ENCODE measurements around the gene DCTPP1. TPM values are rescaled to one million over a fixed set of nuclear protein-coding genes. Genes with fewer than 3 reads are reported as not detected.

The DCTPP1 gene
- total and polyA plus RNA-seq, 9 of the 15 experiments (the other 6 are each of a cell fraction or from before 2014, with no cell fraction given): 45.0 to 132 (median 80.6) TPM

DNA sequence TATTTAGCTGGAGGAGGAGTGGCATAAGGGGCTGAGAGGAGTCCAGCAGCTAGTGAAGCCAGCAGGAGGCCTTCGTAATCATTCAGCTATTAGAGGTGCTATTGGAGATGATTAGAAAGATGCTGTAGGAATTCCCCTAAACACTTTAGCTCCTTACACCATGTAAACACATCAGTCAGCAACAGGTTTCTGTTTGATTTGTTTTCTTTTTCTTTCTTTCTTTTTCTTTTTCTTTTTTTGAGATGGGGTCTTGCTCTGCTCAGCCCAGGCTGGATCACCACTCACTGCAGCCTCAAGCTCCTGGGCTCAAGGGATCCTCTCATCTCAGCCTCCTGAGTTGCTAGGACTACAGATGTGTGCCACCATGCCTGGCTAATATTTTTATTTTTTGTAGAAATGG is 26.5 kb upstream of the DCTPP1 start:
- in situ Hi-C loops (cut with MboI): no loop called here
- intact Hi-C loops (cut with micrococcal nuclease): no loop called here
- H3K4me2 ChIP-seq (ENCODE audit: insufficient read depth, low read length): no peak overlapping the region
- POLR2A ChIA-PET: interaction anchor here (0.6 to 1.1 kb wide), 3 partner anchors 11 to 65 kb away, joined by 3 to 6 read pairs (median 5); partner anchors contain the start of gene SEPHS2
- H3K4me3 ChIP-seq: no peak overlapping the region
- H3K9me3 ChIP-seq (replicated peaks; ENCODE audit: control insufficient read depth, insufficient read depth, low read depth, low read length): no peaks in the 10 kb centered on the region
- H2AFZ ChIP-seq (ENCODE audit: low read depth, low read length): no peak overlapping the region
- no peak for ATAC-seq
- H3K4me1 ChIP-seq (replicated peaks in 1 of 2; ENCODE audit: control insufficient read depth in 2 of 2, insufficient read depth in 2 of 2, low read length in 2 of 2): peaks cover 5 to 12% of the 10 kb centered on the region in 2 experiments; a peak in 4 of 5 replicates
- no peaks in the 10 kb centered on the region for H3K79me2 ChIP-seq (ENCODE audit: control insufficient read depth, insufficient read depth, low read length)
- H3K9me1 ChIP-seq (ENCODE audit: control insufficient read depth, insufficient read depth, low read length): no peaks in the 10 kb centered on the region
- H4K20me1 ChIP-seq (replicated peaks; ENCODE audit: control insufficient read depth, insufficient read depth, low read length): no peaks in the 10 kb centered on the region
- no peak overlapping the region; a peak in 1 of 4 replicates for H3K9ac ChIP-seq (ENCODE audit: insufficient read depth in 1 of 2, low read depth in 2 of 2, low read length in 2 of 2)
- WGBS (ENCODE audit: insufficient coverage, low coverage, missing lambda C conversion rate): 78% methylated on average over 1 of the region's 1 CpG
- no peaks in the 10 kb centered on the region for H3K27me3 ChIP-seq (ENCODE audit: control insufficient read depth in 2 of 2, insufficient read depth in 2 of 2, low read length in 2 of 2)
- CTCF ChIA-PET (ENCODE audit: low intra/inter-chr PET ratio): no interaction called here
- BruUV-seq (replicated peaks): no TSS peak
- no peak for DNase-seq (ENCODE audit: extremely low read depth in 1 of 4, low spot score in 3 of 4)
- no peak for FAIRE-seq
- no peaks in the 10 kb centered on the region for H3K36me3 ChIP-seq (ENCODE audit: control insufficient read depth, insufficient read depth, low read length)
- no peak overlapping the region for H3K27ac ChIP-seq (ENCODE audit: extremely low read depth, low read depth, low read length)
- TF ChIP-seq ZNF253 (CRISPR knock-in tag; conservative IDR thresholded peaks at IDR 0.05): no peak
- no peak for TF ChIP-seq NFIC (IDR thresholded peaks at IDR 0.05)
- TF ChIP-seq ZNF263 (CRISPR knock-in tag; IDR thresholded peaks at IDR 0.05; ENCODE audit: borderline replicate concordance): no peak
- no peak for TF ChIP-seq ZNF165 (CRISPR knock-in tag; IDR thresholded peaks at IDR 0.05; ENCODE audit: borderline replicate concordance)
- TF ChIP-seq, protein P1, sequence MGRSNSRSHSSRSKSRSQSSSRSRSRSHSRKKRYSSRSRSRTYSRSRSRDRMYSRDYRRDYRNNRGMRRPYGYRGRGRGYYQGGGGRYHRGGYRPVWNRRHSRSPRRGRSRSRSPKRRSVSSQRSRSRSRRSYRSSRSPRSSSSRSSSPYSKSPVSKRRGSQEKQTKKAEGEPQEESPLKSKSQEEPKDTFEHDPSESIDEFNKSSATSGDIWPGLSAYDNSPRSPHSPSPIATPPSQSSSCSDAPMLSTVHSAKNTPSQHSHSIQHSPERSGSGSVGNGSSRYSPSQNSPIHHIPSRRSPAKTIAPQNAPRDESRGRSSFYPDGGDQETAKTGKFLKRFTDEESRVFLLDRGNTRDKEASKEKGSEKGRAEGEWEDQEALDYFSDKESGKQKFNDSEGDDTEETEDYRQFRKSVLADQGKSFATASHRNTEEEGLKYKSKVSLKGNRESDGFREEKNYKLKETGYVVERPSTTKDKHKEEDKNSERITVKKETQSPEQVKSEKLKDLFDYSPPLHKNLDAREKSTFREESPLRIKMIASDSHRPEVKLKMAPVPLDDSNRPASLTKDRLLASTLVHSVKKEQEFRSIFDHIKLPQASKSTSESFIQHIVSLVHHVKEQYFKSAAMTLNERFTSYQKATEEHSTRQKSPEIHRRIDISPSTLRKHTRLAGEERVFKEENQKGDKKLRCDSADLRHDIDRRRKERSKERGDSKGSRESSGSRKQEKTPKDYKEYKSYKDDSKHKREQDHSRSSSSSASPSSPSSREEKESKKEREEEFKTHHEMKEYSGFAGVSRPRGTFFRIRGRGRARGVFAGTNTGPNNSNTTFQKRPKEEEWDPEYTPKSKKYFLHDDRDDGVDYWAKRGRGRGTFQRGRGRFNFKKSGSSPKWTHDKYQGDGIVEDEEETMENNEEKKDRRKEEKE (IDR thresholded peaks at IDR 0.05; ENCODE audit: borderline replicate concordance in 1 of 2, control insufficient read depth in 1 of 2, low read depth in 2 of 2, low read length in 1 of 2): no peak
- TF ChIP-seq, protein P2, sequence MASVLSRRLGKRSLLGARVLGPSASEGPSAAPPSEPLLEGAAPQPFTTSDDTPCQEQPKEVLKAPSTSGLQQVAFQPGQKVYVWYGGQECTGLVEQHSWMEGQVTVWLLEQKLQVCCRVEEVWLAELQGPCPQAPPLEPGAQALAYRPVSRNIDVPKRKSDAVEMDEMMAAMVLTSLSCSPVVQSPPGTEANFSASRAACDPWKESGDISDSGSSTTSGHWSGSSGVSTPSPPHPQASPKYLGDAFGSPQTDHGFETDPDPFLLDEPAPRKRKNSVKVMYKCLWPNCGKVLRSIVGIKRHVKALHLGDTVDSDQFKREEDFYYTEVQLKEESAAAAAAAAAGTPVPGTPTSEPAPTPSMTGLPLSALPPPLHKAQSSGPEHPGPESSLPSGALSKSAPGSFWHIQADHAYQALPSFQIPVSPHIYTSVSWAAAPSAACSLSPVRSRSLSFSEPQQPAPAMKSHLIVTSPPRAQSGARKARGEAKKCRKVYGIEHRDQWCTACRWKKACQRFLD (CRISPR knock-in tag; IDR thresholded peaks at IDR 0.05): no peak
- TF ChIP-seq PTTG1 (tag; IDR thresholded peaks at IDR 0.05; ENCODE audit: low read depth): no peak
- no peak for TF ChIP-seq CBX2 (IDR thresholded peaks at IDR 0.05; ENCODE audit: insufficient read depth, low read length, poor library complexity, severe bottlenecking)
- TF ChIP-seq HDAC8 (tag; IDR thresholded peaks at IDR 0.05): no peak
- no peak for TF ChIP-seq COPS2 (conservative IDR thresholded peaks at IDR 0.05)
- TF ChIP-seq HIVEP1 (CRISPR knock-in tag; IDR thresholded peaks at IDR 0.05): no peak
- TF ChIP-seq MEF2A (IDR thresholded peaks at IDR 0.05; ENCODE audit: control insufficient read depth, low read depth, low read length): no peak
- TF ChIP-seq, protein P3, sequence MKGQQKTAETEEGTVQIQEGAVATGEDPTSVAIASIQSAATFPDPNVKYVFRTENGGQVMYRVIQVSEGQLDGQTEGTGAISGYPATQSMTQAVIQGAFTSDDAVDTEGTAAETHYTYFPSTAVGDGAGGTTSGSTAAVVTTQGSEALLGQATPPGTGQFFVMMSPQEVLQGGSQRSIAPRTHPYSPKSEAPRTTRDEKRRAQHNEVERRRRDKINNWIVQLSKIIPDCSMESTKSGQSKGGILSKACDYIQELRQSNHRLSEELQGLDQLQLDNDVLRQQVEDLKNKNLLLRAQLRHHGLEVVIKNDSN (CRISPR knock-in tag; IDR thresholded peaks at IDR 0.05): no peak
- TF ChIP-seq CBX3 (IDR thresholded peaks at IDR 0.05; ENCODE audit: borderline replicate concordance in 1 of 2, low read length in 2 of 2): no peak
- TF ChIP-seq TCF3 (CRISPR knock-in tag; IDR thresholded peaks at IDR 0.05): no peak
- no peak for TF ChIP-seq ZNF778 (CRISPR knock-in tag; IDR thresholded peaks at IDR 0.05)
- TF ChIP-seq, protein P4, sequence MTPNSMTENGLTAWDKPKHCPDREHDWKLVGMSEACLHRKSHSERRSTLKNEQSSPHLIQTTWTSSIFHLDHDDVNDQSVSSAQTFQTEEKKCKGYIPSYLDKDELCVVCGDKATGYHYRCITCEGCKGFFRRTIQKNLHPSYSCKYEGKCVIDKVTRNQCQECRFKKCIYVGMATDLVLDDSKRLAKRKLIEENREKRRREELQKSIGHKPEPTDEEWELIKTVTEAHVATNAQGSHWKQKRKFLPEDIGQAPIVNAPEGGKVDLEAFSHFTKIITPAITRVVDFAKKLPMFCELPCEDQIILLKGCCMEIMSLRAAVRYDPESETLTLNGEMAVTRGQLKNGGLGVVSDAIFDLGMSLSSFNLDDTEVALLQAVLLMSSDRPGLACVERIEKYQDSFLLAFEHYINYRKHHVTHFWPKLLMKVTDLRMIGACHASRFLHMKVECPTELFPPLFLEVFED (CRISPR knock-in tag; conservative IDR thresholded peaks at IDR 0.05): no peak

All from K562 (cell line).